22Rv1 (cell line): ENCODE results near the gene GNAT2.

Experiments
- ZFX ChIP-seq: fragments of 450-650 bp; IDR thresholded peaks from 2 replicates; pipeline ENCODE4 v1.6.1; 2017; ENCODE audit warnings: antibody characterized with exemption, borderline replicate concordance
- TF ChIP-seq, protein P1 (sequence below): fragments of 450-650 bp; IDR thresholded peaks from 2 replicates; pipeline ENCODE4 v1.5.1; 2017; ENCODE audit warnings: mild to moderate bottlenecking

DNA sequence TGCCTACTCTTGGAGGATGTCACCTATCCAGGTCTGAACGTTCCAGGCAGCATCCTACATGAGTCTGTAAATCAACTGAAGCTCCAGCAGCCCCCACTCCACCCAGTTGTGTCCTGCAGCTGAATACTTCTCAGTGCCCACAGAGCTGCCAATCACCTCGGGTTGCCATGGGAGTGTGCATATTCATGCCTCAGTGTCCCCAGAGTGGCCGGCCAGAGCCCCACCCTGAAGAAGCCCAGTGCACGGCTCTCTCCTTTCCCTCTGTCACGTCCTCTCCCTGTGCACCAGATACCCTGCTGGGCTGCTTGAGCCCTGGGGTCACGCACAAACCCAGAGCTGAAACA is 20.4 kb upstream of the GNAT2 start:
- TF ChIP-seq, protein P1, sequence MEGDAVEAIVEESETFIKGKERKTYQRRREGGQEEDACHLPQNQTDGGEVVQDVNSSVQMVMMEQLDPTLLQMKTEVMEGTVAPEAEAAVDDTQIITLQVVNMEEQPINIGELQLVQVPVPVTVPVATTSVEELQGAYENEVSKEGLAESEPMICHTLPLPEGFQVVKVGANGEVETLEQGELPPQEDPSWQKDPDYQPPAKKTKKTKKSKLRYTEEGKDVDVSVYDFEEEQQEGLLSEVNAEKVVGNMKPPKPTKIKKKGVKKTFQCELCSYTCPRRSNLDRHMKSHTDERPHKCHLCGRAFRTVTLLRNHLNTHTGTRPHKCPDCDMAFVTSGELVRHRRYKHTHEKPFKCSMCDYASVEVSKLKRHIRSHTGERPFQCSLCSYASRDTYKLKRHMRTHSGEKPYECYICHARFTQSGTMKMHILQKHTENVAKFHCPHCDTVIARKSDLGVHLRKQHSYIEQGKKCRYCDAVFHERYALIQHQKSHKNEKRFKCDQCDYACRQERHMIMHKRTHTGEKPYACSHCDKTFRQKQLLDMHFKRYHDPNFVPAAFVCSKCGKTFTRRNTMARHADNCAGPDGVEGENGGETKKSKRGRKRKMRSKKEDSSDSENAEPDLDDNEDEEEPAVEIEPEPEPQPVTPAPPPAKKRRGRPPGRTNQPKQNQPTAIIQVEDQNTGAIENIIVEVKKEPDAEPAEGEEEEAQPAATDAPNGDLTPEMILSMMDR = no peak
- TF ChIP-seq ZFX = no peak
